NB4 (cell line): ENCODE measurements around the gene LEMD1.
"Not testable (repeated sequence)": the region's sequence is repeated elsewhere in the genome, so short reads cannot be mapped to it uniquely, and the experiment has no call there.

ENCODE experiments used
- CTCF ChIP-seq: IDR thresholded peaks from one replicate; pipeline ENCODE4 v1.5.1; 2012; ENCODE audit warnings: low read depth, low read length
- MYC ChIP-seq: IDR thresholded peaks from 2 replicates; pipeline ENCODE4 v1.6.1; 2011; ENCODE audit warnings: low read depth, low read length

GRCh38 chr1:205432692-205433091, 10.8 kb upstream of the LEMD1 start:
- not testable (repeated sequence) for TF ChIP-seq CTCF, MYC
